ENCODE data around the gene MAPK8IP3.

DNA sequence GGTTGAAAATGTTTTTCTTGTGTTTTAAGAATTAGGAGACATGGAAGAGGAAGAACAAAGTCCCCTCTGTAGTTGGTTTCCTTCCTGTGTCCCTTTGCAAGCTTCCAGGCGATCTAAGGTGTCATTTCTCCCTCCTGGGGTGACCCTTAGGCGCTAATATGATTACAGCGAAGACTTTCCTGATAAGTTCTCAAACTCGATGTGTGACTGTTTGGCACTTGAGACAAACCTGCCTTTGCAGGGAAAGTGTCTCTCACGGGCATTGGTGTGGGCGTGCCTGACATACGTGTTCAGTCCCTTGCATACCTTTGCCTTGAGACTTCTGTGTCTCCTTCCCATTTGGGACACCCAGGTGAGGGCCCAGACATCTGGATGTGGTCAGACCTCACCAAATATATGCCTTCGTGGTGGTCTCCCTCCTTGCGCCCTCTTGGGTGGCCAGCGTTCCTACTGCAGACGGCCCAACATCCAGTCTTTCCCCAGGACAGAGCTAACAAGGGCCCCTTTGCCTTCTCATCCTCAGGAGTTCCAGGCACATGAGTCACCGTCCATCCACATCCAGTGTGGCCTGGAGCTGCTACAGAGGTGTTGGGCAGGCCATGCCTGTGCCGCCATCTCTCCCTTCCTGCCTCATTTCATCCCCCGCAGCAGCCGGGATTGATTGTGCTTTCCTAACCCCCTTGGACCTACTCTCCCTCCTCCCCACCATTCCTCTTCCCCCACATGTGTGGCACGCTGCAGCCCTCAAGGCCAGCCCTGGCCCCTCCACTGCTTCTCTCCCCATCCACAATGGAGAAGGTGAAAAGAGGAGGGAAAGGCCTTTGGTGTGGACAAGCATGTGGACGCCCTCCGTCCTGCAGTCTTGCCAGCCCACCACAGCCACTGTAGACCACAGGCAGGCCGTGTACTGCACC, 31.0 kb upstream of the MAPK8IP3 start:
- TF ChIP-seq, protein P1, sequence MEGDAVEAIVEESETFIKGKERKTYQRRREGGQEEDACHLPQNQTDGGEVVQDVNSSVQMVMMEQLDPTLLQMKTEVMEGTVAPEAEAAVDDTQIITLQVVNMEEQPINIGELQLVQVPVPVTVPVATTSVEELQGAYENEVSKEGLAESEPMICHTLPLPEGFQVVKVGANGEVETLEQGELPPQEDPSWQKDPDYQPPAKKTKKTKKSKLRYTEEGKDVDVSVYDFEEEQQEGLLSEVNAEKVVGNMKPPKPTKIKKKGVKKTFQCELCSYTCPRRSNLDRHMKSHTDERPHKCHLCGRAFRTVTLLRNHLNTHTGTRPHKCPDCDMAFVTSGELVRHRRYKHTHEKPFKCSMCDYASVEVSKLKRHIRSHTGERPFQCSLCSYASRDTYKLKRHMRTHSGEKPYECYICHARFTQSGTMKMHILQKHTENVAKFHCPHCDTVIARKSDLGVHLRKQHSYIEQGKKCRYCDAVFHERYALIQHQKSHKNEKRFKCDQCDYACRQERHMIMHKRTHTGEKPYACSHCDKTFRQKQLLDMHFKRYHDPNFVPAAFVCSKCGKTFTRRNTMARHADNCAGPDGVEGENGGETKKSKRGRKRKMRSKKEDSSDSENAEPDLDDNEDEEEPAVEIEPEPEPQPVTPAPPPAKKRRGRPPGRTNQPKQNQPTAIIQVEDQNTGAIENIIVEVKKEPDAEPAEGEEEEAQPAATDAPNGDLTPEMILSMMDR (IDR thresholded peaks at IDR 0.05; ENCODE audit: insufficient read depth, low read length, poor library complexity, severe bottlenecking) = no peak
- no peak for TF ChIP-seq EZH2phosphoT487 (conservative IDR thresholded peaks at IDR 0.05; ENCODE audit: low read length)

Data from SU-DHL-6 (cell line).